NCI-H524 (cell line): ENCODE results near the gene SETMAR.
"Not testable (repeated sequence)": the region's sequence is repeated elsewhere in the genome, so short reads cannot be mapped to it uniquely, and the experiment has no call there.

Experiments used
- DNase-seq, 2 experiments: peaks; one replicate each; lab custom pipeline; 2025; lab: John Stamatoyannopoulos, UW

SETMAR gene

DNA sequence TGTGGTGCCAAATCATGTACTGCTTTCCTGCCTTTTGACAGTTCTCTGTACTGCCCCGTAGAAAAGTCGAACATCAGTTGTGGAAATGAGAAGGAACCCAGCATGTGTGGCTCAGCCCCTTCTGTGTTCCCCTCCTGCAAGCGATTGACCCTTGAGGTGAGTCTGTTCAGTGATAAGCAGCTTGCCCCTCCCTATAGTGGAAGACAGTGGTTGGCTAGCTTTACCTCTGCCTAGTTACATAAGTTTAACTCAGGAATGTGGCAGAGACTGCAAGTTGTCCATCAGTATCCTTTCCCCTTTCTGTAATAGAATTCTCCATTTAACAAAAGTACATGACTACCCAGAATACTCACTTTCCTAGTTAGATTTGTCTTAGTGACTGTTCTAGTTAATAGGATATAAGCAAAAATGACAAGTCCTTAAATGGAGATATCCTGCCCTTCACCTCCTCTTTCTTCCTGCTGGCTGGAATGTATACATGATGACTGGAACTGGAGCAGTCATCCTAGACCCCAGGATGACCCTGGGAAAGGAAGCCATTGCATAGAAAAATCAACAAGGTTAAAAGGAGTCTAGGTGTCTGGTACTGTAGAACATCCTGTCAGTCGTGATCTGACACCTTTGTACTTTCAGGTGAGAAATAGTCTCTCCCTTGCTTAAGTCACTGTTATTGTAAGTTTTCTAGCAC, 10.6 kb downstream of the SETMAR start:
- DNase-seq, result no peak

GRCh38 chr3:4314688-4315087, 11.5 kb downstream of the SETMAR start:
- DNase-seq, result no peak

DNA sequence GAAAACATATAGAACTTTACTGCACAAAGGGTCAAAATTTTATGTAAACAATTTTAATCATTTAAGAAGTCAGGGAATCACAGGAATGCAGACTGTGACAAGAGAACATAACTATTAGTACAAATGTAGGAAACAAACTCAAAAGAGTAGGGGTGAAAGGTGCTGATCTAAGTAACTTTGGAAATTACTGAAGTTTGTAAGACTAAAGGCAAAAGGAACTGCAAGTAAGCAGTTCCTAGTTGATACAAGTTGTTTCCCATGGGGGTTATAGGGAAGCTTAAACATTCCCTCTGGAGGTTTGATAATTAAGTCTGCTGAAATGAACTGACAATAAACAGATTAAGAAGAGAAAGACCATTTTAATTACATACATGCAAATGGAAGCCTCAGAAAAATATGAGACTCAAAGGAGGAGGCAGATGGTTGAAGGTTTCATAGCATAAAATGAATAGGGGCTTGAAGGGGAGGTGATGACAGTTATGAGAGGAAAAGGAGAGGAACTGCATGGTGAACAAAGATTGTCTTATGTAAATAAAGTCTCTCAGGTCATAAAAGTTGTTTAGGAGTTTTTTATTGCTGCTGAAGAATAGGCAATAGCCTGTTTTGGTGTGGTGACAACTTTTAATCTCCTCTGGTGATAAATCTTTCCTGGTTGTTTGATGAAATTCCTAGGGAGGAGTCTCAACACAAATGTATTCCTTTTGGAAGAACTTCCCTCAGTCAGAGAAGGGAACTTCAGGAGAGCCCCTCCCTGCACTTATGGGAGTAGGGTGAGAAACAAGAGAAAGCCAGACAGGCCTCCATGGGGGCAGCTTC, 17.1 kb downstream of the SETMAR start:
- no peak for DNase-seq

- no peak for DNase-seq
Observed at GRCh38 chr3:4321732-4322131, 18.6 kb downstream of the SETMAR start.

DNA sequence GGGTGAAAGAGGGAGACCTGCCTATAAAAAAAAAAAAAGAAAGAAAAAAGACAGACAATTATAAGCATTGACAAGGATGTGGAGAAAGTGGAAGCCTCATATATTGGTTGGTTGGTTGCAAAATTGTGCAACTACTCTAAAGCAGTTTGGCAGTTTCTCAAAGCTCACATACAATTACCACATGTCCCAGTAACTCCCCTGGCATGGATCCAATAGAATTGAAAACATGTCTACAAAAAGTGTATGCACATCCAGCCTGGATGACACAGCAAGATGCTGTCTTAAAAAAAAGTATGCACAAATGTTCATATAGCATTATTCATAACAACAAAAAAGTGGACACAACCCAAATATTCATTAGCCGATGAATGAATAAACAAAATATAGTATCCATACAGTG, 19.5 kb downstream of the SETMAR start:
- DNase-seq, result no peak

- no peak for DNase-seq
Observed at GRCh38 chr3:4323246-4324027, 20.3 kb downstream of the SETMAR start.

- DNase-seq, result no peak
Observed at GRCh38 chr3:4326868-4327267, 23.7 kb downstream of the SETMAR start.

DNA sequence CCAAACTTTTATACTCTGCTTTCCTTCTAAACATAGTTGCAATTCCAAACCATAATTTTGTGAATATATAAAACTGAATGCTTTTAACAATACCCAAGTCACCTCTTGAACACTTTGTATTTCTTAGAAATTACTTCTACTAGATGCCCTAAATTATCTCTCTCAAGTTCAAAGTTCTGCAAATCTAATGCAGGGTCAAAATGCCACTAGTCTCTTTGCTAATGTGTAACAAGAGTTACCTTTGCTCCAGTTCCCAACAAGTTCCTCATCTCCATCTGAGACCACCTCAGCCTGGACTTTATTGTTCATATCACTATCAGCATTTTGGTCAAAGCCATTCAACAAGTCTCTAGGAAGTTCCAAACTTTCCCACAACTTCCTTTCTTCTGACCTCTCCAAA, 26.6 kb downstream of the SETMAR start:
- not testable (repeated sequence) for DNase-seq

DNA sequence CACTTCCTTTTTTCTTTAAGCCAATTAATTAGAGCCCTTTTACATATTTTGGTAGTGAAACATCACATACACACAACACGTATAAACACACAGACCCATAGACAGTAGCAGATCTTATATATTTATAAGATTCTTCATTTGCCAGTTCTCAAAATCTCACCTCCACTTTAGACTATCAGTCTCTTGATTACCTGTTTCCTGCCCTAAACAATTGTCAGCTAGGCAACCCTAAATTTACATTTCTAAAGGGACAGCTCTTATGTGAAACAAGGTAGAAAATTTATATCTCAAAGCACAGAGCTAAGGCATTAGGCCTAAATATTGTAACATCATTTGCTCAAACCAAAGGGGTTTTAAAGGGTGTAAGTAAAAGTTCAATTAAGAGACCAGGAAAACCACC, 28.9 kb downstream of the SETMAR start:
- no peak for DNase-seq

DNA sequence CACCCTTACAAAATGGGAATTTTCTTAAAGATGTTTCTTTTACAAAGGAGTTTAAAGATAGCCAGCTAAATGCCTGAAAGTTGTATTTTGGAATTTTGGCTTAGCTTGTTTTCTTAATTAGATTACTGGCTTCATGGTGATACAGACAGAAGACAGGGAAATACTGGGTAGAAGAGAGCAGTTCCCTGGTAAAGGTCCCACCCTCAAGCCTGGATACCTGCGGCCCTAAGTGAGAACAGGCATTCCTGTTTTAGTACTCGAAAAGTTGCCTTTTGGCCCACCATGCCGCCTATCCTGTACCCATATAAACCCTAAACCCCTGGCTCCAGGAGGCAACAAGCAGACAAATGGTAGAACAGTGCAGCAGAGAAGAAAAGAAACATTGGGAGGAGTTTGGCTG, 29.4 kb downstream of the SETMAR start:
- DNase-seq, result no peak

- DNase-seq, result peak in 1 of 2 experiments; percentile 53
Observed at GRCh38 chr3:4332991-4333390, 29.8 kb downstream of the SETMAR start.

DNA sequence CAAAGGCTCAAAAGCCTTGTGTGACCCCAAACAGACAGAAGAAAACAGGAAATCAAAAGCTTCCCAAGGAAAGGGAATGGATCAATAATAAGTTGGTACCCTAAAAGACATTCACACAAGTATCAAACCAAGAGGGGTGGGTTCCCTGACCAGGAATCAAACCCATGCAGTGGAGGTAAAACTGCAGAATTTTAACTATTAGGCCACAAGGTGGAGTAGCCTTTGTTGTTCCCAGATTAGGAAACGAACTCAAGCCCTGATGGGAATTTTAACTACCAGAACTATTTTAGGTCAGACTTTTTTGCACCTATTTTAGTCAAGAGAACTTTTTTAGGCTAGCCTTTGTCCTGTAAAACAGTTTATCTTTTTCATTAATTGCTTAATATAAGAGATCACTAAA, 31.4 kb downstream of the SETMAR start:
- DNase-seq, result no peak

- no peak for DNase-seq
Observed at GRCh38 chr3:4335840-4336562, 32.8 kb downstream of the SETMAR start.

GRCh38 chr3:4336850-4337546, 33.8 kb downstream of the SETMAR start:
- no peak for DNase-seq

- DNase-seq, result no peak
Observed at GRCh38 chr3:4338751-4339150, 35.6 kb downstream of the SETMAR start.

DNA sequence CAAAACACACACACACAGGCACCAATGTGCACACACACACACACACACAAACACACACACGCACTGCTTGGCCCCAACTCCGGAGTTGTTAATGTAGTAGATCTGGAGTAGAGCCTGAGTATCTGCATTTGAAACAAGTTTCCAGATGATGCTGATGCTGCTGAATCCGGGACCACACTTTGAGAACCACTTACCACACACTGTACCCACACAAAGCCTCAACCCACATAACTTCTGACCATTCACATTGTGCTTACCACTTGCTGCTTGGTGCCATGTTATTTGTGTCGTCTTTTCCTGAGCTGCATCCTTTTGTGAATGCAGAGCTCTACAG, 36.9 kb downstream of the SETMAR start:
- no peak for DNase-seq

DNA sequence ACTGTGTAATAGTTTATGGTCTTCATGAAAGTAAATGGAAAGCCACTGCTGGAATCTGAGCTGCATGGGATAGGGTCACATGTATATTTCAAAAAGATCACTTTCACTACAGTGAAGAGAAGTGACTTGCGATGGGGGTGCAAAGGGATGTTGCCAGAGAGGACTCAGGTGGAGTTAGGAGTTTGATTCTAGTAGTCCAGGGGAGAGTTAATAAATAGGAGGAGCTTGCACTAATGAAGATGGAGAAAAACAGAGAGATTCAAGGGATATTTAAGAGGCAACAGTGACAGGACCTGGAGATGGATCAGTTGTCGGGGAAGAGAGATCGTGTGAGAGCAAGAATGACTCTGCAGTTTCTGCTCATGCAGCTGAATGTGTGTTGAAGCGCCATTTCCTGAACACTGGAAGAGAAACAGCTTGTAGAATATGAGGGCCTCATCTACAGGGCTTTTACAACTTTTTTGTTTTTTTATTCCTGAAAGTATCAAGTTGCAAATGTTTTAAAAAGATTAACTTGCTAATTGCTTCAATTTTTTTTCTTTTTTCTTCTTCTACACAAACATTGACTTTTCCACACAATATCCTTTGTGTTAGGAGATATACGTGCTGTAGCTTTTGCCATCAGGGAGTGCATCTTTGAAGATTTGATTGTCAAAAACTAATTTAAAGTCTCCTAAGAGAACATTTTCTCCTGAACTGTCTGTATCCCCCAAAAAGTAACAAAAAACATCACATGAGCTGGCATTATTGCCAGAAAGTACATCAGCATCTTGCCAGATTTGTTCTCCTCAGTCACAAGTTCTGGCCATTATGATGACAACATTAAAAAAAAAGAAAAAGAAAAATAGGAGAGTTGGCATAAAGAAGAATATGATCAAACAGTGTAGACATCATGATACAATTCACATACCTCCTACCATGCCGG, 37.5 kb downstream of the SETMAR start:
- no peak for DNase-seq

GRCh38 chr3:4341336-4341675, 38.1 kb downstream of the SETMAR start:
- no peak for DNase-seq

DNA sequence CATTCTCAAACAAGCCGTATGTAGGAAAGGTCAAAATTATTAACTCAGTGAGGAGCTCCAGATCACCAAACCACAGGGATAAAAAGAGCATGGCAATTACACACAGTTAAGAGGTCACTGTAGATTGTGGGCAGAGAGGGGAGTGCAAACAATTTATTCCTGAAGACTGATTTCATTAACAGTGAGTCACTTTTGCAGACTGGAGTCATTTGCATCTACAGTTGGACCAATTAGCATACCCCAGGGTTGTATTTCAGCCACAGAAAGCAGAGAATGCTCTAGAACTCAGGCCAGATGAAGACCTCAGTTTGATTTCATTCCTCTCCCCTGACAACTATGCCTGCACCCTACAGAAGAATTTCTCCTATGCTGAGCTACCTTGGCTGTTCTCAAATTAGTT, 40.1 kb downstream of the SETMAR start:
- DNase-seq, result no peak

GRCh38 chr3:4350789-4351163, 47.6 kb downstream of the SETMAR start:
- DNase-seq, result peak in 1 of 2 experiments; percentile 59
